GM12873 (cell line): Measurements from ENCODE around the gene CPLX1.

ENCODE experiments used
- TF ChIP-seq, protein P1 (sequence below): IDR thresholded peaks from 2 replicates; pipeline ENCODE4 v1.5.1; 2012; ENCODE audit warnings: low read depth, mild to moderate bottlenecking, moderate library complexity, low read length, control low read depth; ENCODE audit not compliant: insufficient read depth; ENCODE audit errors: missing control alignments

CPLX1 gene

DNA sequence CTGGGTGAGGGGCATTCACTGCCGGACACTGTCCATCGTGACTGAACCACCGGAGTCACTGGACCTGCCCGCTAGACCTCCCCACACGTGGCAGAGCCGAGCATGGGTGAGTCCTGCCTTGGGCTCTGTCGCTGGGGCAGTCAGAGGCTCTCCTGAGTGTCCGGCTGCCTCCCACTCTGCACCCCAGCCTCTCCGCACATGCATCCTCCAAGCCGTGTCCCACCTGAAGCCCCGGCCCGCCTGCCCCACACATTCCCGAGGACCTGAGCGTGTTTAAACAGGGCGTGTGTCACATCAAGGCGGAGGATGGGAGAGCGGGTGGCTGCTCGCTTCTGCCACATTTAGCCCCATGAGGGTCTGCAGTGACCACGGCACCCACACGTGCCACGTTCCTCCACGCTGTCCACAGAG lies 4.7 kb downstream of the CPLX1 start:
- TF ChIP-seq, protein P1, sequence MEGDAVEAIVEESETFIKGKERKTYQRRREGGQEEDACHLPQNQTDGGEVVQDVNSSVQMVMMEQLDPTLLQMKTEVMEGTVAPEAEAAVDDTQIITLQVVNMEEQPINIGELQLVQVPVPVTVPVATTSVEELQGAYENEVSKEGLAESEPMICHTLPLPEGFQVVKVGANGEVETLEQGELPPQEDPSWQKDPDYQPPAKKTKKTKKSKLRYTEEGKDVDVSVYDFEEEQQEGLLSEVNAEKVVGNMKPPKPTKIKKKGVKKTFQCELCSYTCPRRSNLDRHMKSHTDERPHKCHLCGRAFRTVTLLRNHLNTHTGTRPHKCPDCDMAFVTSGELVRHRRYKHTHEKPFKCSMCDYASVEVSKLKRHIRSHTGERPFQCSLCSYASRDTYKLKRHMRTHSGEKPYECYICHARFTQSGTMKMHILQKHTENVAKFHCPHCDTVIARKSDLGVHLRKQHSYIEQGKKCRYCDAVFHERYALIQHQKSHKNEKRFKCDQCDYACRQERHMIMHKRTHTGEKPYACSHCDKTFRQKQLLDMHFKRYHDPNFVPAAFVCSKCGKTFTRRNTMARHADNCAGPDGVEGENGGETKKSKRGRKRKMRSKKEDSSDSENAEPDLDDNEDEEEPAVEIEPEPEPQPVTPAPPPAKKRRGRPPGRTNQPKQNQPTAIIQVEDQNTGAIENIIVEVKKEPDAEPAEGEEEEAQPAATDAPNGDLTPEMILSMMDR = no peak

DNA sequence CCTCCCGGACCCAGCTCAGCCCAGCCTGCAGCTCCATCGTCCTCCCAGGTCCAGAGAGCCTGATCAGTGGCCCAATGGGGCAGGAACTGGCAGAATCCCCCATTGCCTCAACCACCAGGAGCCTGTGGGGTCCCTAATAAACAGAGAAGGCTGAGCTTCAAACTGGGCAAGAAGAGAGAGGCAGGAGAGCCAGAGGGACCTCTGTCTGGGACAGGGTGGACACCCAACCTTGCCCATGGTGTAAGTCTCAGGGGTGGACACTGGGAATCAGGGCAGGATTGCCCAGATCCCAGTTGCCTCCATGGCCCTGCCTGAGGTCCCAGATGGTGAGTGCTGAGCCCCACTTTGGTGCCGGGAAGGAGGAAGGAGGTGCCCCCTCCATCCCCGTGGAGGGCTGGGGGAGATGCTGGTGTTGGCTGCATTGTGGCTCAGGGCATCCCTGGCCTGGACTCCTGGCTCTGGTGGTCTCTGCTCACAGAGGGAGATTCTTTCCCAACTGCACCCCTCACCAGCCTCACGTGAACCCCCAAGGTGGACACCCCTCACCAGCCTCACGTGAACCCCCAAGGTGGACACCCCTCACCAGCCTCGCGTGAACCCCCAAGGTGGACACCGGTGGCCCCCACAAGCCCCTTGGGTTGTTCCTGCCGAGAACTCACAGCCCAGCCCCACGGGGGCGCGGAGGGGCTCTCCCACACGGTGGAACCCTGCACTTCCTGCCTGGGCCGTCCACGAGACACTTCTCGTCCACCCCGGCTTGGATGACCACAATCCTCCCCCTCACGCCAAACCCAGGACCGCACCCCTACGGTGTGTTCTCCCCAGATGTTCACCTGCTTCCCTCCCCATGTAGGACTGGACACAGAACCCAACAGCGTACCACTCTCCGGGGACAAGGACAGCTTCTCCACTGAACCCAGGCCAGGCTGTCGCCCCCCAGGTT lies 5.4 kb downstream of the CPLX1 start:
- TF ChIP-seq, protein P1 = no peak

DNA sequence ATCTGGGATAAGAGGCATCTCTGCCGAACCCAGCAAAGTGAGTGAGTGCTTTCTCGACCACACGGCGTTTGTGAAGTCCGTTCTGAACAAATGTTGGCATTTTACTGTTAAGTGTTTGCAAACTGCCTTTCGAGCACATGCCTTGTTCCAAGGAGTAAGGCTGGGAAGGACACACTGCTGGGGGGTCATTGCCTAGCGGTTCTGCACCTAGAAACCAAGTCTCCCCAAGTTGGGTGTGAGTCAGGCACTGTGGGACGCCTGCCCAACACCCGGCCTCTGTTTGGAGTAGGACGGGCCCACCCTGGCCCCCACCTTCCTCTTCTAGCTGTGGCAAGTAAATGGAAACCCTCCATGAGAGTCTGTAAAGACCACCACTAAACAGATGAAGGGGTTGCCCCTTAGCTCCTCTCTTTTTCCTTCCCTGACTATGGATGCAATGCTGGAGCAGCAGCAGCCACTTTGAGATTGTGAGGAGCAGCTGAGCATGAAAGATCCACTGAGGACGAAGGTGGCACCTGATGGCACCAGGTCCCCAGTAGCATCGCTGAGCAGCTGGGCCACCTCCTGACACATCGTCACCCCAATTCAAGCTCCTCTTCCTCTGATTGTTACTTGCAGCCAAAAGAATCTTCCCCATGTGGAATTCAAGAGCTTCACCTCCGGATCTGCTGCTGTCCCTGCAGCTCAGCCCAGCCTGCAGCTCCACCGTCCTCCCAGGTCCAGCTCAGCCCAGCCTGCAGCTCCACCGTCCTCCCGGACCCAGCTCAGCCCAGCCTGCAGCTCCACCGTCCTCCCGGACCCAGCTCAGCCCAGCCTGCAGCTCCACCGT lies 6.3 kb downstream of the CPLX1 start:
- TF ChIP-seq, protein P1 = no peak

GRCh38 chr4:818106-818921 lies 7.6 kb downstream of the CPLX1 start:
- TF ChIP-seq, protein P1 = no peak

DNA sequence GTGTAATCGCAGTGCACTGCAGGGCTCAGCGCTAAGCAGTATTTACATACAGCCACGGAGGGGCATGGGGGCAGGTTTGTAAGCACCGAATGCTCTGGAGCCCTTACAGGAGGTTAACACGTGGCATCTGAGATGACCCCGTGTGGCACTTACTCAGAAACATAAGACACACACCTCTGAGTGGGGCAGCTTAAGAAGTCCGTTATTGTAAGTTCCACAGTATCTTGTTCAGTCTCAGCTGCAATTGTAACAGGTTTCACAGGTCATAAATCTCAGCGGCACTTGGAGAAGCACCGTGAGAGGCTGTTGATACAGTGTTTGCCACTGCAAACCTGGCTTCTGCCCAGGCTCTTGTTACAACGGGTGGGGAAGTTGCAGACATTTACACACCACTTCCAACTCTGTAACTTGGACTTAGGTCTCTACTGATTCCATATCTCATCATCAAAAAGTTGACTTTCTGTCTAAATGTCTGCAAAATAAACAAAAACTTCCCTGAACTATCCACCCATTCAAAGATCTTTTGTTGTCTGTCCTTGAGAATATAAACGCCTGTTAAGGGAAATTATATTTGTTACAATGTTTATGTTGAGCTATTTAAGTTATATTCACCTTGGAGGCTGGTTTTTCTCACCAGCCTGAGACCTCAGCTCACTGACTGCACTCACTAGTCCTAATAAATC lies 10.3 kb downstream of the CPLX1 start:
- TF ChIP-seq, protein P1 = no peak

DNA sequence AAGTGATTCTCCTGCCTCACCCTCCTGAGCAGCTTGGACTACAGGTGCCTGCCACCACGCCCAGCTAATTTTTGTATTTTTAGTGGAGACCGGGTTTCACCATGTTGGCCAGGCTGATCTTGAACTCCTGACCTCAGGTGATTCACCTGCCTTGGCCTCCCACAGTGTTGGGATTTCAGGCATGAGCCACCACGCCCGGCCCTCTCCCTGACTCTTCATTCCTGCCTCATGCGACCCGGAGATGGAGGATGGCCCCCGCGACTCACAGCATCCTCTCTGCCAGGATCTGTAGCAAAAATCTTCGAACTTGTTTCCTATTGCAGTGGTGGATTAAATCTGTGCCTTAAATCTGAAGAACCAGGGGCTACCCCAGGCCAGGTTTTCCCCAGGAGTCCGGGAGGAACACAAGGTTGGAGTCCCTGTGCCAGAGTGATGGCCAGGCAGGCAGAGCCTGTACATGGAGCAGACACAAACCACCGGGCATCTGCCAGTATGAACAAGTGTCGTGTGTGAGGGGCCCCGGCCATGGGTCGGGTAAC lies 11.5 kb downstream of the CPLX1 start:
- TF ChIP-seq, protein P1 = no peak
